GM12873 (cell line): ENCODE measurements around the gene ZBTB40.

ENCODE experiments used
- TF ChIP-seq, protein P1 (sequence below): IDR thresholded peaks from 2 replicates; pipeline ENCODE4 v1.5.1; 2012; ENCODE audit warnings: low read depth, mild to moderate bottlenecking, moderate library complexity, low read length, control low read depth; ENCODE audit not compliant: insufficient read depth; ENCODE audit errors: missing control alignments

The ZBTB40 gene

DNA sequence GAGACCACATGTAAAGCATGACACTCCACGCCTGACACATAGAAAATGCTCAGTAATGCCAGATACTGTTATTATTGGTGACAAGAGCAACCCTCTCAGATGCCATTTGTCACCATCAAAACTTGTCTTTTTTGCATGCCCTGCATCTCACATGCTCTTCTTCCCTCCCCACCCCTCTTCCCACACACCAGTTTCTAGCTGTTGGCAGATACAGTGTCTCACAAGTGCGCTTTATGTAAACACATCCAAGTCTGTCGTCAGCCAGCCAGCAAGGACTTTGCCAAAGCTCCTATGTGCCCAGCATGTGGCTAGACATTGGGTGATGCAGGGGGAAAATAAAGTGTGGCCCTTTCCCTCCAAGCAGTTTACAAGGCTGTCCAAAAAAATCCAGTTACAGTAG is 66.7 kb downstream of the ZBTB40 start:
- TF ChIP-seq, protein P1, sequence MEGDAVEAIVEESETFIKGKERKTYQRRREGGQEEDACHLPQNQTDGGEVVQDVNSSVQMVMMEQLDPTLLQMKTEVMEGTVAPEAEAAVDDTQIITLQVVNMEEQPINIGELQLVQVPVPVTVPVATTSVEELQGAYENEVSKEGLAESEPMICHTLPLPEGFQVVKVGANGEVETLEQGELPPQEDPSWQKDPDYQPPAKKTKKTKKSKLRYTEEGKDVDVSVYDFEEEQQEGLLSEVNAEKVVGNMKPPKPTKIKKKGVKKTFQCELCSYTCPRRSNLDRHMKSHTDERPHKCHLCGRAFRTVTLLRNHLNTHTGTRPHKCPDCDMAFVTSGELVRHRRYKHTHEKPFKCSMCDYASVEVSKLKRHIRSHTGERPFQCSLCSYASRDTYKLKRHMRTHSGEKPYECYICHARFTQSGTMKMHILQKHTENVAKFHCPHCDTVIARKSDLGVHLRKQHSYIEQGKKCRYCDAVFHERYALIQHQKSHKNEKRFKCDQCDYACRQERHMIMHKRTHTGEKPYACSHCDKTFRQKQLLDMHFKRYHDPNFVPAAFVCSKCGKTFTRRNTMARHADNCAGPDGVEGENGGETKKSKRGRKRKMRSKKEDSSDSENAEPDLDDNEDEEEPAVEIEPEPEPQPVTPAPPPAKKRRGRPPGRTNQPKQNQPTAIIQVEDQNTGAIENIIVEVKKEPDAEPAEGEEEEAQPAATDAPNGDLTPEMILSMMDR: no peak

DNA sequence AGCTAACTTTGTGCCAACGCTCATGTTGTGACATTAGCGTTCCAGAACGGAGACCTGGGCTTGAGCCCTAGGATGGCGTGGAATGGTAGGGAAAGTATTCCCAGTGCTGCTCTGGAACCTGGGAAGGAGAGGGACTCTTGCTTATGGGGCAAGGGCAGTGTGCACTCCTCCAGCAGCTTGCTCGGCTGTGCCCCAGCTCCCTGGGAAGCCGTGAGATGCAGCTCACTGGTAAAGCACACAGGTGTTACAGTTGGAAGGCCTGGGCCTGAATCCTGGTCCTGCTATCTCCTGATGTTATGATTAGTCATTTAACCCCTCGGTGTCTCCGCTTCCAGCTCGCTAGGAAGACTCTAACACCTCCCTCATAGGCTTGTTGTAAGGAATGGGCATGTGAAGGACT is 69.2 kb downstream of the ZBTB40 start:
- TF ChIP-seq, protein P1: no peak

DNA sequence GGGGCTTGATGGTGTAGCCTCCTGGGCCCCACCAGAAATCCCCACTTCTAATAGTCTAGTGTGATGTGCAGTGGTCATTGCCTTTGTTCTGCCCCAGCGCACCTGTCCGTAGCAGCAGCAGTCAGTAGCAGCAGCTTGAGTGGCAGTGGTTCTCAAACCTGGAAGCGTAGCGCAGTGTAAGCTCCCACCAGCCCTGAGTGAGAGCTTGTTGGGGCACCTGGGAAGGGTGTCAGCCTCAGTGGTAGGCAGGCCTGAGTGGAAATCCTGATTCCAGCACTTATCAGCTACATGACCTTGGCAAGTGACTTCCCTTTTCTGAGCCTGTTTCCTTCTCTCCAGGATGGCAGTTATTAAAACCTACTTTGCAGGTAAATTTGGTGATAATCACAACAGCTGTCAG is 70.0 kb downstream of the ZBTB40 start:
- TF ChIP-seq, protein P1: no peak

DNA sequence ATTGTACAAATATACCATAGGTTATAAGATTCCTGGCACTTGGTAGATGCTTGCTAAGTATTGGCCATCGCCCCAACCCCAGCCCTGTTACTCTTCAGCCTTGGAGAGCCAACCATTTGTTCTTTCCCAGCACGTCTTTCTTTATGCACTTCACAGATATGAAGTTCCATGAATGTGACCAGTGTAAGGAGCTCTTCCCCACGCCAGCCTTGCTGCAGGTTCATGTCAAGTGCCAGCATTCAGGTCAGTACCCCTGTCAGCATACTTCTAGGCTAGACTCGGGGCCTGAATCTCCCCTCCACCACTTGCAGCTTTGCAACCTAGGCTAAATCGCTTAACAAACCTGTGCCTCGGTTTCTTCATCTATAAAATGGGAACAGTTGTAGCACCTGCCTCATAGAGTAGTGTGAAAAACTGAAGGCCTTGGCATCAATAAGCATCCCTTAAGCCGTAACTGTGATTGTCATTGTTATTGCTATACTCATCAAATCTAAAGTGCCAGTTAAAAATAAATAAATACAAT is 70.6 kb downstream of the ZBTB40 start:
- TF ChIP-seq, protein P1: no peak

DNA sequence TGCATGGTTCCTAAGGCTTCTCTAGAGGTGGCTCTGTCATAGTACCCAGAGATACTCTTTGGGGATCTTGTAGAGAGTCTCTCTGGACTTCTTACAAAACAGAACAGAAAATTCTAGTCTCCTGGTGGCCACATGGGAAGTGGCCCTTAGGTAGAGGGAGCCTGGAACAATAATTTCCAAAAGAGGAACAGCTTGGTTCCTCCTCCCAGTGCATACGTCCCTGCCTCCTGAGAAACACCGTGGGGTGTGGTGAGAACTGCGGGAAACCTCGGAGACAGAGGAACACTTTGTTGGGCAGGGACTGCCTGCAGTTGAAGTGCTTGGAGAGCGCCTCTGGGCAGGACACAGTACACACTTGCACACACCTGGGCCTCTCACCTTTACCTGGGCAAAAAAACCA is 72.8 kb downstream of the ZBTB40 start:
- TF ChIP-seq, protein P1: no peak

DNA sequence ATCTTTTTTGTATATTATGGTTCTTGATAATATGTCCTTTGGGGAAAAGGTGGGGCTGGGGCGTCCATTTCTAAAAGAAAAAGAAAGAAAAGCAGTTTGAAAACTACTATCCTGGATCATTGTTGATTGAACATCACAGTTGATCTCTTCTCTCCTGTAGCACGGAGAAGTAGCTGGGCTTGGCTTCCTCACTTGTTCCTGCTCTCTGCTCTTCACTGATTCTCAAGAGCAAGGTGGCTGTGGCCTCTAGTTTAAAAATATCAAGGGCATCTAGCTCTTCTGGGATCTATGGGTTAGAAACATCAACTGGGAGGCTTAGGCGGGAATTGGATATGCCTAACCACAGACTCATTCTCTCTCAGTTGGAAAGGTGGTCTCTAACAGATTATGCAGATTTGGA is 73.6 kb downstream of the ZBTB40 start:
- TF ChIP-seq, protein P1: no peak

DNA sequence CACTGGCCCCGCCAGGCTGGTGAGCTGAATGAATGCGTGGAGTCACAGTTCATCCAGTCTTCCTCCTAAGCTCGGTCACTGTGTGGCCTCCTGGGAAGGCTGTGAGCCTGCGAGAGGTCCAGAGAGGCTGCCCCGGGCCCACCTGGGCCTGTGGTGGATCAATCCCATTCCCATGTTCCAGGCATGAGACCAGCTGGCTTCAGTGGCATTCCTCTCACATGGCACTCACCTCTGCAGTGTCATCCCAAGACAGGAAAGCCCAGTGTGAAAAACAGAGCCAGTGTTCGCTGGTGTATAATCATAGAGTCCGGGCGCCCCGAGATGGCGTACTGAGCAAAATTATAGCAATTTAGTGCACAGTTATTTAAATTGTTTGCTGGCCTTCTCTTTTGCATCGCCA is 74.0 kb downstream of the ZBTB40 start:
- TF ChIP-seq, protein P1: no peak

DNA sequence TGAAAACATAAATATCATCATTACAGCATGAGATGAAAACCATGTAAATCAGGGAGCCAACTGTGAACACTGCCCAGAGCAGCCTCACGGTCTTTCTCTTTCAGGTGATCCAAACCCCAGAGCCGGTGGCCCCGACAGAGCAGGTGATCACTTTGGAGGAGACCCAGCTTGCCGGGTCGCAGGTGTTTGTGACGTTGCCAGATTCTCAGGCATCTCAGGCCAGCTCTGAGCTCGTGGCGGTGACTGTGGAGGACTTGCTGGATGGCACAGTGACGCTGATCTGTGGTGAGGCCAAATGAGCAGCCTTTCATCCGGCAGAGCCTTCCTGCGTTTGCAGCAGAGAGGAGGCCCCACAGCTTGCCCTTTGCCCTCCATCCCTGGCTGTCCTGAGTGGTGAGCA is 74.4 kb downstream of the ZBTB40 start:
- TF ChIP-seq, protein P1: no peak
